IMR-90 (cell line): Measurements from ENCODE around the gene IRF4. TPM values are rescaled to one million over a fixed set of nuclear protein-coding genes. Genes with fewer than 3 reads are reported as not detected.
A peak's percentile ranks its signal among the peaks of the same experiment; 100 is the strongest.

ENCODE experiments used
- ATAC-seq: fragments of 200-7000 bp; cut with Tn5 transposase; 2 replicates; pipeline ENCODE4 v1.9.1; 2020; ENCODE audit warnings: low read depth, mild to moderate bottlenecking, moderate library complexity
- Bru-seq: library from RNA; stranded (reverse); fragments of 400-500 nt; gene quantifications from one replicate; lab custom pipeline; 2021; lab: Mats Ljungman, UMichigan
- BruChase-seq, 2 experiments: library from RNA; stranded (reverse); fragments of 400-500 nt; gene quantifications; one replicate each; lab custom pipeline; 2021; lab: Mats Ljungman, UMichigan
- BruUV-seq: library from RNA; stranded (reverse); fragments of 400-500 nt; replicated peaks from 2 replicates; lab custom pipeline; 2021; lab: Mats Ljungman, UMichigan
- CTCF ChIA-PET: fragments of 300-600 bp; formaldehyde crosslinking; extraction: SDS; loops from one replicate; lab custom pipeline; 2021; ENCODE audit warnings: antibody characterized with exemption; lab: Yijun Ruan, JAX
- POLR2A ChIA-PET: fragments of 300-600 bp; sonication (Branson Sonifier 250); formaldehyde crosslinking; loops from one replicate; lab custom pipeline; 2022; ENCODE audit warnings: antibody characterized with exemption; ENCODE audit not compliant: unreplicated experiment; lab: Charles Lee
- DNase-seq: peaks from one replicate; pipeline ENCODE4 v3.0.0; 2013
- H2AFZ ChIP-seq: replicated peaks from 2 replicates; pipeline ENCODE3; 2013; ENCODE audit warnings: low read length, mild to moderate bottlenecking; ENCODE audit not compliant: poor library complexity
- H2AK5ac ChIP-seq: 2 replicates; pipeline ENCODE4 v1.6.1; 2013; ENCODE audit warnings: low read depth, low read length, inconsistent platforms
- H2AK9ac ChIP-seq: replicated peaks from 2 replicates; pipeline ENCODE3; 2013; ENCODE audit warnings: mild to moderate bottlenecking, low read depth, low read length, moderate library complexity; ENCODE audit not compliant: poor library complexity
- H2BK120ac ChIP-seq: 2 replicates; pipeline ENCODE4 v1.6.1; 2013; ENCODE audit warnings: low read depth, low read length, inconsistent platforms
- H2BK15ac ChIP-seq: 3 replicates; pipeline ENCODE4 v1.6.1; 2013; ENCODE audit warnings: low read depth, low read length, inconsistent platforms
- H2BK20ac ChIP-seq: 2 replicates; pipeline ENCODE4 v1.6.1; 2013; ENCODE audit warnings: low read depth, mild to moderate bottlenecking, inconsistent platforms, low read length, moderate library complexity
- H2BK5ac ChIP-seq: 2 replicates; pipeline ENCODE4 v1.6.1; 2013; ENCODE audit warnings: mild to moderate bottlenecking, low read depth, low read length, inconsistent platforms; ENCODE audit not compliant: poor library complexity, severe bottlenecking
- H3K14ac ChIP-seq: replicated peaks from 2 replicates; pipeline ENCODE4 v1.6.1; 2013; ENCODE audit warnings: low read depth, low read length, inconsistent platforms
- H3K18ac ChIP-seq: 2 replicates; pipeline ENCODE4 v1.6.1; 2013; ENCODE audit warnings: low read depth, low read length, control low read depth
- H3K23ac ChIP-seq: 2 replicates; pipeline ENCODE4 v1.6.1; 2013; ENCODE audit warnings: low read depth, low read length, inconsistent platforms
- H3K27ac ChIP-seq: 2 replicates; pipeline ENCODE4 v1.5.1; 2013; ENCODE audit warnings: mild to moderate bottlenecking, control low read depth, low read length; ENCODE audit not compliant: insufficient read depth
- H3K27me3 ChIP-seq: 2 replicates; pipeline ENCODE4 v1.6.1; 2013; ENCODE audit warnings: low read length; ENCODE audit not compliant: control insufficient read depth, insufficient read depth
- H3K36me3 ChIP-seq: 2 replicates; pipeline ENCODE4 v1.6.1; 2013; ENCODE audit warnings: low read length, mixed read lengths; ENCODE audit not compliant: control insufficient read depth, insufficient read depth
- H3K4ac ChIP-seq: 2 replicates; pipeline ENCODE4 v1.6.1; 2013; ENCODE audit warnings: low read depth, low read length, inconsistent platforms
- H3K4me1 ChIP-seq: 2 replicates; pipeline ENCODE4 v1.6.1; 2013; ENCODE audit warnings: low read length, mixed read lengths; ENCODE audit not compliant: control insufficient read depth, insufficient read depth
- H3K4me2 ChIP-seq: 2 replicates; pipeline ENCODE4 v1.6.1; 2013; ENCODE audit warnings: low read depth, mild to moderate bottlenecking, control low read depth, low read length, moderate library complexity
- H3K4me3 ChIP-seq: 2 replicates; pipeline ENCODE4 v1.5.1; 2013; ENCODE audit warnings: low read depth, mild to moderate bottlenecking, control low read depth, low read length, moderate library complexity; ENCODE audit not compliant: insufficient read depth
- H3K56ac ChIP-seq: 2 replicates; pipeline ENCODE4 v1.6.1; 2013; ENCODE audit warnings: low read length, inconsistent platforms; ENCODE audit not compliant: insufficient read depth; ENCODE audit errors: extremely low read depth
- H3K79me1 ChIP-seq, 2 experiments: 2 replicates each; pipeline ENCODE4 v1.6.1; 2013; ENCODE audit warnings: low read length in 2 of 2, inconsistent platforms in 1 of 2, low read depth in 1 of 2
- H3K9ac ChIP-seq: 2 replicates; pipeline ENCODE4 v1.6.1; 2013; ENCODE audit warnings: low read depth, low read length, control low read depth
- H3K9me1 ChIP-seq: 2 replicates; pipeline ENCODE4 v1.6.1; 2013; ENCODE audit warnings: low read length, inconsistent platforms; ENCODE audit not compliant: insufficient read depth
- H3K9me3 ChIP-seq: 2 replicates; pipeline ENCODE4 v1.6.1; 2013; ENCODE audit warnings: low read length; ENCODE audit not compliant: control insufficient read depth, insufficient read depth
- H4K20me1 ChIP-seq: 2 replicates; pipeline ENCODE4 v1.6.1; 2013; ENCODE audit warnings: low read length, inconsistent platforms; ENCODE audit not compliant: insufficient read depth
- H4K5ac ChIP-seq: 2 replicates; pipeline ENCODE4 v1.6.1; 2013; ENCODE audit warnings: mild to moderate bottlenecking, low read depth, low read length, control low read depth
- H4K8ac ChIP-seq, 2 experiments: 2 replicates each; pipeline ENCODE4 v1.6.1; 2013; ENCODE audit warnings: low read depth in 2 of 2, low read length in 2 of 2, control low read depth in 1 of 2, inconsistent platforms in 1 of 2
- H4K91ac ChIP-seq: 2 replicates; pipeline ENCODE4 v1.6.1; 2013; ENCODE audit warnings: low read depth, low read length, inconsistent platforms; ENCODE audit not compliant: insufficient read depth
- BHLHE40 ChIP-seq: fragments of 150-350 bp; IDR thresholded peaks from 2 replicates; pipeline ENCODE4 v1.6.1; 2016; ENCODE audit warnings: mild to moderate bottlenecking, low read depth, low read length
- CEBPB ChIP-seq: IDR thresholded peaks from 2 replicates; pipeline ENCODE4 v1.6.1; 2012; ENCODE audit warnings: low read depth, low read length, improper control_type of control experiment
- CHD1 ChIP-seq: IDR thresholded peaks from 2 replicates; pipeline ENCODE4 v1.6.1; 2012; ENCODE audit warnings: low read depth, low read length, improper control_type of control experiment
- FOS ChIP-seq: fragments of 150-350 bp; IDR thresholded peaks from 2 replicates; pipeline ENCODE4 v1.6.1; 2016; ENCODE audit warnings: low read depth, low read length
- MAZ ChIP-seq: IDR thresholded peaks from 2 replicates; pipeline ENCODE4 v1.6.1; 2012; ENCODE audit warnings: low read depth, mild to moderate bottlenecking, low read length, improper control_type of control experiment, moderate library complexity, borderline replicate concordance
- MXI1 ChIP-seq: IDR thresholded peaks from 2 replicates; pipeline ENCODE4 v1.6.1; 2012; ENCODE audit warnings: low read depth, mild to moderate bottlenecking, low read length, moderate library complexity, borderline replicate concordance
- NFE2L2 ChIP-seq: fragments of 150-350 bp; IDR thresholded peaks from 2 replicates; pipeline ENCODE4 v1.6.1; 2016; ENCODE audit warnings: low read depth, mild to moderate bottlenecking, low read length
- POLR2A ChIP-seq: IDR thresholded peaks from 2 replicates; pipeline ENCODE4 v1.6.1; 2012; ENCODE audit warnings: mild to moderate bottlenecking, low read depth, low read length
- RAD21 ChIP-seq: IDR thresholded peaks from 2 replicates; pipeline ENCODE4 v1.6.1; 2012; ENCODE audit warnings: low read length, improper control_type of control experiment
- RCOR1 ChIP-seq: IDR thresholded peaks from 2 replicates; pipeline ENCODE4 v1.6.1; 2012; ENCODE audit warnings: mild to moderate bottlenecking, low read length, improper control_type of control experiment; ENCODE audit not compliant: insufficient replicate concordance
- SMC3 ChIP-seq: fragments of 150-350 bp; IDR thresholded peaks from 2 replicates; pipeline ENCODE4 v1.6.1; 2016; ENCODE audit warnings: low read depth, mild to moderate bottlenecking, antibody characterized with exemption, low read length, moderate library complexity
- WGBS, 2 experiments: methylation state at CpG; one replicate each; pipeline versions ENCODE4 v1.1.5 to v1.1.7; 2013; ENCODE audit warnings: missing lambda C conversion rate in 2 of 2; ENCODE audit not compliant: insufficient read length in 1 of 2; ENCODE audit errors: extremely low coverage in 2 of 2; 5-methylcytosine and 5-hydroxymethylcytosine counted together
- dilution Hi-C: fragments of 300-500 bp; cut with HindIII; formaldehyde crosslinking; loops from one replicate; pipeline ENCODE4 v1.14.3; 2018; ENCODE audit warnings: low sequenced_read_pairs; ENCODE audit not compliant: unreplicated experiment
- in situ Hi-C: fragments of 300-500 bp; cut with MboI; formaldehyde crosslinking; loops from 3 replicates; pipeline ENCODE4 v1.14.3; 2019; ENCODE audit warnings: low sequenced_read_pairs, inconsistent platforms, mixed read lengths
- intact Hi-C: fragments of 100-400 bp; cut with micrococcal nuclease; formaldehyde crosslinking; loops from 2 replicates; pipeline ENCODE4 v1.10.0; 2022
- long read RNA-seq: library from polyadenylated mRNA; unstranded; transcript quantifications from one replicate; pipeline ENCODE4 v2.0.0, GENCODE V29; 2021; ENCODE audit not compliant: unreplicated experiment
- polyA plus RNA-seq, 3 experiments: library from polyadenylated mRNA; depleted of rRNA; stranded (reverse); fragments of >200 nt; gene quantifications; 2 replicates each; pipeline ENCODE4 v1.2.3, GENCODE V29; 2012; ENCODE audit warnings: low replicate concordance in 1 of 3
- total RNA-seq: library from RNA; depleted of rRNA; stranded (reverse); fragments of >200 nt; gene quantifications from 2 replicates; pipeline ENCODE4 v1.2.3, GENCODE V29; 2012; rRNA removed
- TF ChIP-seq, protein P1 (sequence below): fragments of 150-350 bp; IDR thresholded peaks from 2 replicates; pipeline ENCODE4 v1.6.1; 2016; ENCODE audit warnings: low read depth, mild to moderate bottlenecking, low read length, moderate library complexity, borderline replicate concordance
- TF ChIP-seq, protein P2 (sequence below): fragments of 150-350 bp; IDR thresholded peaks from 2 replicates; pipeline ENCODE4 v1.6.1; 2017; ENCODE audit warnings: mild to moderate bottlenecking, antibody characterized with exemption, low read length, low read depth

IRF4 gene
- total RNA-seq (not detected in 2 replicates), polyA plus RNA-seq (2012; rRNA removed) (not detected in 2 replicates), Bru-seq, nascent RNA (percentile 5 among the genes with signal in this experiment), BruChase-seq, experiment 1, labeled RNA remaining after a 6-hour chase (percentile 11 among the genes with signal in this experiment), BruChase-seq, experiment 2, labeled RNA remaining after a 2-hour chase (percentile 8 among the genes with signal in this experiment)
- not detected in 2 replicates for polyA plus RNA-seq (2012; cell fraction: cytosol; rRNA removed)
- 0.01 and 0.08 TPM in 2 replicates for polyA plus RNA-seq (2012; cell fraction: nucleus; rRNA removed; ENCODE audit: low replicate concordance)
- long read RNA-seq: 0 reads

DNA sequence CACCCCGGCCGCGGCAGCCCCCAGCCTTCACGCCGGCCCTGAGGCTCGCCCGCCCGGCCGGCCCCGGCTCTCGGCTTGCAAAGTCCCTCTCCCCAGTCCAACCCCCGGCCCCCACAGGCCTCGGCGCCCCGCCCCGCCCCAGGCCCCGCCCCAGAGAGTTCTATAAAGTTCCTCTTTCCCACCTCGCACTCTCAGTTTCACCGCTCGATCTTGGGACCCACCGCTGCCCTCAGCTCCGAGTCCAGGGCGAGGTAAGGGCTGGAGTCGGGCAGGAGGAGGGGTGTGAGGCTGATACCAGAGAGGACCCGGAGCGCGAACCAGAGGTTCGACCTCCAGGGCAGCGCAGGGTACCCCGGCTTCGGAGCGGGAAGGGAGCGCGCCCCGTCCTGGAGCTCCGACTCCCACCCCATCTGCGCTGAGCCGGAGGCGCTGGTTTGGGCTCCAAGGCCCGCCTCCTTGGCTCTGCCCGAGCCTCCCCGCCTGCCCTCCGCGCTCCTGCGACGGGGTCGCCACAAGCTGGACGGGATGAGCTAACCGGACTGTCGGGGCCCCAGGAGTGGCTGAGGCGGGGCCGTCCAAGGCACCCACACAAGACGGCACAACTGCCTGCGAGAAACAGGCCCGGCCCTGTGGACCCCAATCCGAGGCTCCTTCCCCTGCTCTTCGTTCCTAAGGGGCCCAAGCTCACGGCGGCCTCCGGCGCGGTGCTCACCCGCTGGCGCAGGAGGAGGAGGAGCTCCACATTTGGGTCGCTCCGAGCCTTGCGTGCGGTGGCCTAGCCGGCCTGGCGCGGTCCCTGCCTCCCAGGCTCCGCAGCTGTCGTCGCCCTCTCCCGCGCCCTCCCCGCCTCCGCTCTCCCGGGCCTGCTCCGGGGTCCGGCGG lies at the start of gene IRF4:
TSS of gene IRF4 (plus strand) at position 194 of the 882 bp plus-strand sequence. CDS start 1,401 bp downstream, outside the sequence.
- Histone ChIP-seq H4K5ac (no peak within 1 kb of the TSS), H3K9me3 (no peaks in the 10 kb centered on the region), H4K20me1 (no peaks in the 10 kb centered on the region), H3K18ac (no peak within 1 kb of the TSS), H2BK20ac (no peak within 1 kb of the TSS), H3K4me2 (peak within 1 kb of the TSS; percentile 59; the same call in 1 of the 2 replicates), H3K4ac (no peak within 1 kb of the TSS), H2AK9ac (peak within 1 kb of the TSS; percentile 35), H3K9ac (no peak within 1 kb of the TSS), H3K23ac (no peak within 1 kb of the TSS), H2AK5ac (no peak within 1 kb of the TSS), H3K4me3 (no peak within 1 kb of the TSS; the same call in 1 of the 2 replicates), H3K27ac (no peak within 1 kb of the TSS), H3K79me1 (no peaks in the 10 kb centered on the region), H3K36me3 (no peaks in the 10 kb centered on the region), H3K56ac (no peak within 1 kb of the TSS), H2BK15ac (no peak within 1 kb of the TSS), H2BK120ac (no peak within 1 kb of the TSS), H2BK5ac (no peak within 1 kb of the TSS), H3K4me1 (0 out of 2 replicates have a peak, but pooled peaks cover 1% of the 10 kb centered on the region), H4K91ac (no peak within 1 kb of the TSS), H2AFZ (peak within 1 kb of the TSS; percentile 57), H3K9me1 (no peaks in the 10 kb centered on the region), H3K27me3 (peaks cover 77% of the 10 kb centered on the region), H3K14ac (no peak within 1 kb of the TSS), H4K8ac (no peak within 1 kb of the TSS)
- dilution Hi-C loops: no loop called here
- POLR2A ChIA-PET: no interaction called here
- in situ Hi-C loops: no loop called here
- no TSS peak for BruUV-seq
- ATAC-seq: 0 out of 2 replicates have a peak, but pooled peaks have one; percentile 24
- no peak for DNase-seq
- CTCF ChIA-PET: no interaction called here
- intact Hi-C loops: loop anchor here (2.0 kb wide), 1 partner anchor 37 kb away; no protein-coding TSS in a partner anchor
- 2% methylated on average over 24 of the region's 82 CpGs; no CpG with 5 or more reads in 1 of the 2 experiments for WGBS, 2 experiments
- TF ChIP-seq RAD21 (no peak), NFE2L2 (no peak), SMC3 (no peak), MAZ (no peak), RCOR1 (no peak), CEBPB (no peak), POLR2A (no peak), FOS (no peak), CHD1 (no peak), BHLHE40 (no peak), MXI1 (no peak)
- TF ChIP-seq, protein P1, sequence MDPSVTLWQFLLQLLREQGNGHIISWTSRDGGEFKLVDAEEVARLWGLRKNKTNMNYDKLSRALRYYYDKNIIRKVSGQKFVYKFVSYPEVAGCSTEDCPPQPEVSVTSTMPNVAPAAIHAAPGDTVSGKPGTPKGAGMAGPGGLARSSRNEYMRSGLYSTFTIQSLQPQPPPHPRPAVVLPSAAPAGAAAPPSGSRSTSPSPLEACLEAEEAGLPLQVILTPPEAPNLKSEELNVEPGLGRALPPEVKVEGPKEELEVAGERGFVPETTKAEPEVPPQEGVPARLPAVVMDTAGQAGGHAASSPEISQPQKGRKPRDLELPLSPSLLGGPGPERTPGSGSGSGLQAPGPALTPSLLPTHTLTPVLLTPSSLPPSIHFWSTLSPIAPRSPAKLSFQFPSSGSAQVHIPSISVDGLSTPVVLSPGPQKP: no peak
- TF ChIP-seq, protein P2, sequence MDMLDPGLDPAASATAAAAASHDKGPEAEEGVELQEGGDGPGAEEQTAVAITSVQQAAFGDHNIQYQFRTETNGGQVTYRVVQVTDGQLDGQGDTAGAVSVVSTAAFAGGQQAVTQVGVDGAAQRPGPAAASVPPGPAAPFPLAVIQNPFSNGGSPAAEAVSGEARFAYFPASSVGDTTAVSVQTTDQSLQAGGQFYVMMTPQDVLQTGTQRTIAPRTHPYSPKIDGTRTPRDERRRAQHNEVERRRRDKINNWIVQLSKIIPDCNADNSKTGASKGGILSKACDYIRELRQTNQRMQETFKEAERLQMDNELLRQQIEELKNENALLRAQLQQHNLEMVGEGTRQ: no peak
